KMS-11 (cell line): ENCODE data around the gene C2CD2.

Experiments
- H2AFZ ChIP-seq: fragments of 200-600 bp; sonication (generic); 2 replicates; pipeline ENCODE4 v1.6.1; 2016; ENCODE audit warnings: antibody characterized with exemption, mixed run types, low read depth
- H3K27ac ChIP-seq: fragments of 200-600 bp; sonication (generic); 2 replicates; pipeline ENCODE4 v1.6.1; 2016; ENCODE audit warnings: mild to moderate bottlenecking, mixed run types
- H3K27me3 ChIP-seq: fragments of 200-600 bp; sonication (generic); 2 replicates; pipeline ENCODE4 v1.6.1; 2017; ENCODE audit warnings: mild to moderate bottlenecking, low read depth, mixed run types, moderate library complexity; ENCODE audit not compliant: insufficient read depth
- H3K36me3 ChIP-seq: fragments of 200-600 bp; sonication (generic); 2 replicates; pipeline ENCODE4 v1.6.1; 2017; ENCODE audit warnings: mild to moderate bottlenecking, mixed run types; ENCODE audit not compliant: insufficient read depth
- H3K4me1 ChIP-seq: fragments of 200-600 bp; sonication (generic); 2 replicates; pipeline ENCODE4 v1.6.1; 2016; ENCODE audit warnings: mild to moderate bottlenecking, low read depth, mixed run types; ENCODE audit not compliant: poor library complexity, severe bottlenecking
- H3K4me2 ChIP-seq: fragments of 200-600 bp; sonication (generic); 2 replicates; pipeline ENCODE4 v1.7.0; 2016; ENCODE audit warnings: mild to moderate bottlenecking, mixed run types
- H3K4me3 ChIP-seq: fragments of 200-600 bp; sonication (generic); IDR thresholded peaks from 2 replicates; pipeline ENCODE4 v1.6.1; 2017; ENCODE audit warnings: low read depth, low read length, mixed read lengths; ENCODE audit not compliant: insufficient read depth
- H3K79me2 ChIP-seq: fragments of 200-600 bp; sonication (generic); 2 replicates; pipeline ENCODE4 v1.6.1; 2016; ENCODE audit warnings: low read depth, mixed run types; ENCODE audit not compliant: insufficient read depth
- H3K9ac ChIP-seq: fragments of 200-600 bp; sonication (generic); 2 replicates; pipeline ENCODE4 v1.6.1; 2016; ENCODE audit warnings: mild to moderate bottlenecking, mixed run types
- H4K20me1 ChIP-seq: fragments of 200-600 bp; sonication (generic); 2 replicates; pipeline ENCODE4 v1.6.1; 2016; ENCODE audit warnings: mild to moderate bottlenecking, mixed run types; ENCODE audit not compliant: insufficient read depth
- TF ChIP-seq, protein P1 (sequence below): fragments of 200-600 bp; sonication (generic); conservative IDR thresholded peaks from 2 replicates; pipeline ENCODE4 v1.6.1; 2017; ENCODE audit warnings: low read depth, mild to moderate bottlenecking, antibody characterized with exemption, low read length, moderate library complexity, mixed read lengths

C2CD2 gene

DNA sequence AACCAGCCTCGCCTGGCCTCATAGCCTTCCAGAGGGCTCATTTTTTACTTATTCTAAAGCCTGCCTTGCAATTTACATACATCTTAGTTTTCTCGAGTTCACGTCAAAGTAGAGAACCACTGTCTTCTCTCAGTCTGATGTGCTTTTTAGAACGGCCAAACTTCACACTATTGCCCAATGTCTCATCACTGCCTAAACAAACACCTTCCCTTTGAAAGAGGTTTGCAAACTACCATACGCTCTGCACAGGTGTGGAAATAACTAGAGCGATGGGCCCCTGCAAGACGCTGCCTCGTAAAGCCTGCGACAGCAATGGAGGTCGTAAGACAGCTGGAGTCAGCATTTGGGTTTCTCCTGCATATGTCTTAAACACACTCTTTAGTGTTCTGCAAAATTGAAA is 97.2 kb downstream of the C2CD2 start:
- H3K36me3 ChIP-seq: no peaks in the 10 kb centered on the region
- H2AFZ ChIP-seq: no peak overlapping the region
- no peak overlapping the region for H3K9ac ChIP-seq
- H3K4me3 ChIP-seq: no peak overlapping the region
- H3K79me2 ChIP-seq: no peaks in the 10 kb centered on the region
- H3K27ac ChIP-seq: no peak overlapping the region
- H4K20me1 ChIP-seq: no peaks in the 10 kb centered on the region
- H3K27me3 ChIP-seq: no peaks in the 10 kb centered on the region
- no peaks in the 10 kb centered on the region for H3K4me1 ChIP-seq
- H3K4me2 ChIP-seq: no peak overlapping the region
- TF ChIP-seq, protein P1, sequence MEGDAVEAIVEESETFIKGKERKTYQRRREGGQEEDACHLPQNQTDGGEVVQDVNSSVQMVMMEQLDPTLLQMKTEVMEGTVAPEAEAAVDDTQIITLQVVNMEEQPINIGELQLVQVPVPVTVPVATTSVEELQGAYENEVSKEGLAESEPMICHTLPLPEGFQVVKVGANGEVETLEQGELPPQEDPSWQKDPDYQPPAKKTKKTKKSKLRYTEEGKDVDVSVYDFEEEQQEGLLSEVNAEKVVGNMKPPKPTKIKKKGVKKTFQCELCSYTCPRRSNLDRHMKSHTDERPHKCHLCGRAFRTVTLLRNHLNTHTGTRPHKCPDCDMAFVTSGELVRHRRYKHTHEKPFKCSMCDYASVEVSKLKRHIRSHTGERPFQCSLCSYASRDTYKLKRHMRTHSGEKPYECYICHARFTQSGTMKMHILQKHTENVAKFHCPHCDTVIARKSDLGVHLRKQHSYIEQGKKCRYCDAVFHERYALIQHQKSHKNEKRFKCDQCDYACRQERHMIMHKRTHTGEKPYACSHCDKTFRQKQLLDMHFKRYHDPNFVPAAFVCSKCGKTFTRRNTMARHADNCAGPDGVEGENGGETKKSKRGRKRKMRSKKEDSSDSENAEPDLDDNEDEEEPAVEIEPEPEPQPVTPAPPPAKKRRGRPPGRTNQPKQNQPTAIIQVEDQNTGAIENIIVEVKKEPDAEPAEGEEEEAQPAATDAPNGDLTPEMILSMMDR: no peak

GRCh38 chr21:41854426-41854995 is 99.3 kb downstream of the C2CD2 start:
- H3K9ac ChIP-seq: no peak overlapping the region
- H3K27ac ChIP-seq: no peak overlapping the region
- H3K4me2 ChIP-seq: no peak overlapping the region
- no peaks in the 10 kb centered on the region for H4K20me1 ChIP-seq
- H3K4me3 ChIP-seq: no peak overlapping the region
- no peaks in the 10 kb centered on the region for H3K79me2 ChIP-seq
- TF ChIP-seq, protein P1: no peak
- no peaks in the 10 kb centered on the region for H3K36me3 ChIP-seq
- no peaks in the 10 kb centered on the region for H3K27me3 ChIP-seq
- no peaks in the 10 kb centered on the region for H3K4me1 ChIP-seq
- H2AFZ ChIP-seq: no peak overlapping the region

DNA sequence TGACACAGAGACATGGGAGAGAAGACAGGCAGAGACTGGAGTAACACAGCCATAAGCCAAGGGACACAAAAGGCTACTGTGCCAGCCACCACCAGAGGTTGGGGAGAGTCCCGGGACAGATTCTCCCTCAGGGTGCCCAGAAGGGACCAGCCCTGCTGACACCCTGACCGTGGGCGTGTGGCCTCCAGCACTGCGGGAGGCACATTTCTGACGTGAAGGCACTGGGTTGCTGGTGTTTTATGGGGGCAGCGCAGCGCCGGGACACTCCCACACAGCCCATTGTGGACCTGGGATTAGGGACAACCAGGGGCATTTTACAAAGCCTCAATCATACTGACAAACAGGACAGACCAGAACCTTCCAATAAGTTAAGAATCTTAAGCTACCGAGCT is 100.9 kb downstream of the C2CD2 start:
- no peaks in the 10 kb centered on the region for H3K4me1 ChIP-seq
- H3K36me3 ChIP-seq: no peaks in the 10 kb centered on the region
- H3K4me3 ChIP-seq: no peak overlapping the region
- H4K20me1 ChIP-seq: no peaks in the 10 kb centered on the region
- H3K9ac ChIP-seq: no peak overlapping the region
- TF ChIP-seq, protein P1: no peak
- H3K27ac ChIP-seq: no peak overlapping the region
- no peak overlapping the region for H3K4me2 ChIP-seq
- H3K27me3 ChIP-seq: no peaks in the 10 kb centered on the region
- H3K79me2 ChIP-seq: no peaks in the 10 kb centered on the region
- no peak overlapping the region for H2AFZ ChIP-seq

DNA sequence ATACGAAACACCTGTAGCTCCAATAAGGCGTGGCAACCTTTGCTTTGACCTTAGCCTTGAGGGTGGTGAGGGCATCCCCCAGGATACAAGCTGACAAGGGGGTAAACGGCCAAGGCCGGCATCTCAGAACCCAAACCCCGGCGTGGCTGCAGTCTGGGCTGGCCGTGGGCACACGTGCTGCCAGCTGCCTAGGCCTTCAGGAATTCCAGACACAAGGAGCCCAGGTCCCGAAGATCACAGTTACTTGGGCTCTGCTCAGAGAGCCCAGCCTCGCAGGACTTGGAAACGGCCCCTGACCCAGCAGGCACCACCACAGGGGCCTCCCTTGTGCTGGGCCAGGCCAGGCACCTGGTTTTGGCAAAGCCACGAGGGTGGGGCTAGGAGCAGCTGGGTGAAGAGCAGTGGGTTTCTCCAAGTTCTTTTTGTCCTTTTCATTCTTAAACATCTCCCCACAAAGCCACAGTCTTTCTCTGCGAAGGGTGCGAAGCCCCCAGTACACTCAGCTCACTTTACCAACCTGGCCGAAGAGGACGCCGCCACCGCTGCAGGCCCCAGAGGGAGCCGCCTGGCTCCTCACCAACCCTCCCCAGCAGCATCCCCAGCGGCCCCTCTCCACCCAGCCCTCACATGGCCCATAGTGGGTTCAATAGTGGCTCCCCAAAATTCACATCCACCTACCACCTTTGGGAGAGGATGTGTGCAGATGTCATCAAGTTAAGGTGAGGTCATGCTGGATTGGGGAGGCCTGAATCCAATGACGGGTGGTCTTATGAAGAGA is 101.5 kb downstream of the C2CD2 start:
- H4K20me1 ChIP-seq: no peaks in the 10 kb centered on the region
- no peak overlapping the region for H3K27ac ChIP-seq
- no peaks in the 10 kb centered on the region for H3K36me3 ChIP-seq
- TF ChIP-seq, protein P1: no peak
- no peaks in the 10 kb centered on the region for H3K4me1 ChIP-seq
- no peaks in the 10 kb centered on the region for H3K27me3 ChIP-seq
- no peak overlapping the region for H3K9ac ChIP-seq
- no peaks in the 10 kb centered on the region for H3K79me2 ChIP-seq
- H3K4me3 ChIP-seq: no peak overlapping the region
- no peak overlapping the region for H2AFZ ChIP-seq
- H3K4me2 ChIP-seq: no peak overlapping the region
